ENCODE measurements around the gene WDR35. TPM values are rescaled to one million over a fixed set of nuclear protein-coding genes. Genes with fewer than 3 reads are reported as not detected.

Gene WDR35
- total and polyA plus RNA-seq, 4 donors, result 0.97 to 3.8 (median 1.6) TPM

GRCh38 chr2:19901442-19902215 lies 88.3 kb downstream of the WDR35 start, which contains the start of gene TTC32:
TSS of gene TTC32 (minus strand) at chr2:19901983. CDS start at chr2:19901854, 129 bp downstream.
- H3K27me3 ChIP-seq (ENCODE audit: control insufficient read depth in 4 of 4, insufficient read depth in 4 of 4, low read length in 3 of 4), result no peaks in the 10 kb centered on the region
- peak; percentile 93 for DNase-seq (ENCODE audit: low spot score)
- peak; percentile 73 for TF ChIP-seq NR2F2 (IDR thresholded peaks at IDR 0.05)
- no peak for TF ChIP-seq EGR1 (IDR thresholded peaks at IDR 0.05; ENCODE audit: low read depth in 2 of 2)
- TF ChIP-seq ATF3 (IDR thresholded peaks at IDR 0.05), result peak; percentile 20
- TF ChIP-seq FOXA2 (IDR thresholded peaks at IDR 0.05), result peak; percentile 64
- peak in 1 of 2 donors; percentile 70 for TF ChIP-seq GABPA (IDR thresholded peaks at IDR 0.05 in 1 of 2, conservative IDR thresholded peaks at IDR 0.05 in 1 of 2)
- TF ChIP-seq FOXA1 (IDR thresholded peaks at IDR 0.05), result no peak
- TF ChIP-seq, protein P1, sequence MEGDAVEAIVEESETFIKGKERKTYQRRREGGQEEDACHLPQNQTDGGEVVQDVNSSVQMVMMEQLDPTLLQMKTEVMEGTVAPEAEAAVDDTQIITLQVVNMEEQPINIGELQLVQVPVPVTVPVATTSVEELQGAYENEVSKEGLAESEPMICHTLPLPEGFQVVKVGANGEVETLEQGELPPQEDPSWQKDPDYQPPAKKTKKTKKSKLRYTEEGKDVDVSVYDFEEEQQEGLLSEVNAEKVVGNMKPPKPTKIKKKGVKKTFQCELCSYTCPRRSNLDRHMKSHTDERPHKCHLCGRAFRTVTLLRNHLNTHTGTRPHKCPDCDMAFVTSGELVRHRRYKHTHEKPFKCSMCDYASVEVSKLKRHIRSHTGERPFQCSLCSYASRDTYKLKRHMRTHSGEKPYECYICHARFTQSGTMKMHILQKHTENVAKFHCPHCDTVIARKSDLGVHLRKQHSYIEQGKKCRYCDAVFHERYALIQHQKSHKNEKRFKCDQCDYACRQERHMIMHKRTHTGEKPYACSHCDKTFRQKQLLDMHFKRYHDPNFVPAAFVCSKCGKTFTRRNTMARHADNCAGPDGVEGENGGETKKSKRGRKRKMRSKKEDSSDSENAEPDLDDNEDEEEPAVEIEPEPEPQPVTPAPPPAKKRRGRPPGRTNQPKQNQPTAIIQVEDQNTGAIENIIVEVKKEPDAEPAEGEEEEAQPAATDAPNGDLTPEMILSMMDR (IDR thresholded peaks at IDR 0.05; ENCODE audit: low read depth, low read length, missing input control), result no peak
- peak; percentile 39 to 71 for TF ChIP-seq RXRA (IDR thresholded peaks at IDR 0.05)
- TF ChIP-seq MAX (IDR thresholded peaks at IDR 0.05), result peak; percentile 70
- TF ChIP-seq HNF4G (IDR thresholded peaks at IDR 0.05), result no peak
- TF ChIP-seq TAF1 (conservative IDR thresholded peaks at IDR 0.05), result peak; percentile 79
- TF ChIP-seq YY1 (IDR thresholded peaks at IDR 0.05), result peak; percentile 96
- peak in 1 of 2 donors; percentile 33 for TF ChIP-seq JUND (IDR thresholded peaks at IDR 0.05)
- peak; percentile 67 for TF ChIP-seq SP1 (IDR thresholded peaks at IDR 0.05)
- TF ChIP-seq RAD21 (IDR thresholded peaks at IDR 0.05), result no peak
- TF ChIP-seq, protein P2, sequence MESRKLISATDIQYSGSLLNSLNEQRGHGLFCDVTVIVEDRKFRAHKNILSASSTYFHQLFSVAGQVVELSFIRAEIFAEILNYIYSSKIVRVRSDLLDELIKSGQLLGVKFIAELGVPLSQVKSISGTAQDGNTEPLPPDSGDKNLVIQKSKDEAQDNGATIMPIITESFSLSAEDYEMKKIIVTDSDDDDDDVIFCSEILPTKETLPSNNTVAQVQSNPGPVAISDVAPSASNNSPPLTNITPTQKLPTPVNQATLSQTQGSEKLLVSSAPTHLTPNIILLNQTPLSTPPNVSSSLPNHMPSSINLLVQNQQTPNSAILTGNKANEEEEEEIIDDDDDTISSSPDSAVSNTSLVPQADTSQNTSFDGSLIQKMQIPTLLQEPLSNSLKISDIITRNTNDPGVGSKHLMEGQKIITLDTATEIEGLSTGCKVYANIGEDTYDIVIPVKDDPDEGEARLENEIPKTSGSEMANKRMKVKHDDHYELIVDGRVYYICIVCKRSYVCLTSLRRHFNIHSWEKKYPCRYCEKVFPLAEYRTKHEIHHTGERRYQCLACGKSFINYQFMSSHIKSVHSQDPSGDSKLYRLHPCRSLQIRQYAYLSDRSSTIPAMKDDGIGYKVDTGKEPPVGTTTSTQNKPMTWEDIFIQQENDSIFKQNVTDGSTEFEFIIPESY (IDR thresholded peaks at IDR 0.05), result peak; percentile 100
- peak; percentile 72 for TF ChIP-seq REST (IDR thresholded peaks at IDR 0.05)
- peak in 1 of 2 donors; percentile 49 for TF ChIP-seq HNF4A (conservative IDR thresholded peaks at IDR 0.05)
- peaks cover 10 to 37% (median 30%) of the 10 kb centered on the region in 4 donors for H3K4me1 ChIP-seq (ENCODE audit: control insufficient read depth in 4 of 4, insufficient read depth in 4 of 4, low read length in 3 of 4)
- H3K27ac ChIP-seq (ENCODE audit: low read depth in 1 of 2, low read length in 2 of 2), result peak within 1 kb of the TSS; percentile 75 to 99
- H3K9ac ChIP-seq (ENCODE audit: low read depth in 1 of 2, low read length in 2 of 2), result peak within 1 kb of the TSS; percentile 97
- H3K36me3 ChIP-seq (ENCODE audit: control insufficient read depth in 4 of 4, insufficient read depth in 3 of 4, low read depth in 1 of 4, low read length in 3 of 4), result no peaks in the 10 kb centered on the region
- WGBS, result under 1% methylated on average over 65 of the region's 65 CpGs
- peak within 1 kb of the TSS; percentile 79 to 99 (median 83) for H3K4me3 ChIP-seq (ENCODE audit: low read depth in 1 of 3, low read length in 3 of 3)
- no peaks in the 10 kb centered on the region for H3K9me3 ChIP-seq (ENCODE audit: control insufficient read depth in 4 of 4, low read length in 3 of 4)
